Glutamatergic neuron (in vitro differentiated cells): Measurements from ENCODE around the gene STK24. TPM values are rescaled to one million over a fixed set of nuclear protein-coding genes. Genes with fewer than 3 reads are reported as not detected.

ENCODE experiments used
- DNase-seq: peaks from one replicate; pipeline ENCODE4 v3.0.0; 2022
- H3K27ac Mint-ChIP-seq: one replicate; pipeline ENCODE4 v1.8.0; 2020; ENCODE audit warnings: mild to moderate bottlenecking, mixed read lengths, inconsistent platforms; ENCODE audit not compliant: unreplicated experiment
- H3K27me3 Mint-ChIP-seq: one replicate; pipeline ENCODE4 v1.8.0; 2020; ENCODE audit warnings: mild to moderate bottlenecking, moderate library complexity, mixed read lengths, inconsistent platforms; ENCODE audit not compliant: unreplicated experiment
- H3K36me3 Mint-ChIP-seq: one replicate; pipeline ENCODE4 v1.8.0; 2020; ENCODE audit warnings: mild to moderate bottlenecking, mixed read lengths, inconsistent platforms; ENCODE audit not compliant: unreplicated experiment
- H3K4me1 Mint-ChIP-seq: one replicate; pipeline ENCODE4 v1.8.0; 2020; ENCODE audit warnings: mild to moderate bottlenecking, low read depth, mixed read lengths, inconsistent platforms; ENCODE audit not compliant: unreplicated experiment
- H3K4me3 Mint-ChIP-seq: one replicate; pipeline ENCODE4 v1.8.0; 2020; ENCODE audit warnings: mild to moderate bottlenecking, mixed read lengths, inconsistent platforms; ENCODE audit not compliant: unreplicated experiment
- H3K9me3 Mint-ChIP-seq: one replicate; pipeline ENCODE4 v1.8.0; 2020; ENCODE audit warnings: mild to moderate bottlenecking, moderate library complexity, mixed read lengths, inconsistent platforms; ENCODE audit not compliant: unreplicated experiment
- total RNA-seq: library from RNA; stranded (reverse); fragmentation: NEBNext Ultra II Directional; extraction: Animal tissue kit (Norgen Biotek cat#: 25700); gene quantifications from one replicate; pipeline ENCODE4 v1.2.1, GENCODE V29; 2021; ENCODE audit not compliant: unreplicated experiment
- TF ChIP-seq, protein P1 (sequence below): fragments of 200-600 bp; sonication (generic); IDR thresholded peaks from one replicate; pipeline ENCODE4 v1.5.0; 2021; ENCODE audit not compliant: partially characterized antibody, unreplicated experiment

The STK24 gene
- total RNA-seq, 1 donor from 2014 or later, result 188 TPM

DNA sequence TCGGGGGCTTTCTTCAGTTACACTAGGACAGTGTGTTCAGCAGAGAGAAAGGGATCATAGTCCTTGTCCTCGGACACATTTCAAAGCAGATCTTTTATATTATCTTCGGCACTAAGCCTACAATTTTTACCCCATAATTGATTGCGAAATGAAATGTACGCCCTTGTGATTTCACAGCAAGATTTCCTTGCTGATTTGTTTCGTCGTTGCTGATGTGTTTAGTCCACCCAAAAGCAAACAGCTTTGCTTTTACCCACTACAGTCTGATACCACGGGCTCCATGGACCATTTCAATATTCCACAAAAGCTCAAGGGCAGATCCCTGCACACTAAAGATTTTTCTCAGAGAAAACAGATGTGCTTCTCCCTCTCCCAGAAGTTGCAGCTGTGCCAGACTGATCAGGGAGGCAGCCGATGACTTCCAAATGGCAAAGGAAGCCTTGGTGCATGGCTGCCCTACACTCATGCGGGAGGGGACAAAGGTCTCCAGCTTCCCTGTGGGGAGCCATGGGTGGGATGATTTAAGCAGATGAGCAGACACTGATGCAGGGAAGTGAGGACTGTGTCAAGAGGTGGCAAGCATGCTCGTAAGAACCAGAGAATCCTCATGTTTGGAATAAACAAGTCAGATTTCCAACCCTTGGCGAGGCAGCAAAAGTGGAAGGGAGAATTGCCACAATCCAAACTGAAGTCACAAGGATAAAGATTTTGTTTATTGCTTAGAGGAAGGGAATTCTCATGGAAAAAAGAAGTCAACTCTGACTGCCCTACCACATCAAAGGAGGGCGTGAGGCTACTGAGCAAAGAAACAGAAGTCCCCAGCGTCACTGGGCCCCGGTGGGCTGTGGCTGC is 81.1 kb downstream of the STK24 start:
- Mint-ChIP-seq H3K27ac (peak overlapping the region; percentile 72), H3K36me3 (no peaks in the 10 kb centered on the region), H3K4me1 (peaks cover 61% of the 10 kb centered on the region)

DNA sequence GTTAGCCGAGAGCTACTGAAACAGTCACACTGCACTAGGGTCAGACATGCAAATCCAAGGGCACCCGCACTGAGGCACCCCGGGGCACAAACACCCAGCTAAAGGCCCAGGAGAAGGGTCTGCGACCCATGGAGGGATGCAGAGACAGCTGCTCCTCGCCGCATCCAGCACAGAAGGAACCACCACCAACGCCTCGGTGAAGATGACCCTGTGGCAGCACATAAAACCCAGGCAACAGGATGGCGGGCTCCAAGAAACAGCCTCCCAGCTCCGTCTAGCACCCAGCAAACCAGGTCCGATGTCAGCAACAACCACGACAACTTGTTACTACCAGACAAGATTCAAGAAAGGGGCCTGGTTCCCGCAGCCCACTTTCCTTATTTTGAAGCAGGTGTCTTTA is 82.1 kb downstream of the STK24 start:
- H3K4me1 Mint-ChIP-seq, result peaks cover 64% of the 10 kb centered on the region
- H3K9me3 Mint-ChIP-seq, result peaks cover 14% of the 10 kb centered on the region
- H3K27ac Mint-ChIP-seq, result no peak overlapping the region
- no peak for DNase-seq
- peaks cover 11% of the 10 kb centered on the region for H3K27me3 Mint-ChIP-seq
- H3K36me3 Mint-ChIP-seq, result no peaks in the 10 kb centered on the region
- H3K4me3 Mint-ChIP-seq, result no peak overlapping the region
- TF ChIP-seq, protein P1, sequence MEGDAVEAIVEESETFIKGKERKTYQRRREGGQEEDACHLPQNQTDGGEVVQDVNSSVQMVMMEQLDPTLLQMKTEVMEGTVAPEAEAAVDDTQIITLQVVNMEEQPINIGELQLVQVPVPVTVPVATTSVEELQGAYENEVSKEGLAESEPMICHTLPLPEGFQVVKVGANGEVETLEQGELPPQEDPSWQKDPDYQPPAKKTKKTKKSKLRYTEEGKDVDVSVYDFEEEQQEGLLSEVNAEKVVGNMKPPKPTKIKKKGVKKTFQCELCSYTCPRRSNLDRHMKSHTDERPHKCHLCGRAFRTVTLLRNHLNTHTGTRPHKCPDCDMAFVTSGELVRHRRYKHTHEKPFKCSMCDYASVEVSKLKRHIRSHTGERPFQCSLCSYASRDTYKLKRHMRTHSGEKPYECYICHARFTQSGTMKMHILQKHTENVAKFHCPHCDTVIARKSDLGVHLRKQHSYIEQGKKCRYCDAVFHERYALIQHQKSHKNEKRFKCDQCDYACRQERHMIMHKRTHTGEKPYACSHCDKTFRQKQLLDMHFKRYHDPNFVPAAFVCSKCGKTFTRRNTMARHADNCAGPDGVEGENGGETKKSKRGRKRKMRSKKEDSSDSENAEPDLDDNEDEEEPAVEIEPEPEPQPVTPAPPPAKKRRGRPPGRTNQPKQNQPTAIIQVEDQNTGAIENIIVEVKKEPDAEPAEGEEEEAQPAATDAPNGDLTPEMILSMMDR, result no peak

More for the DNA sequence above, 81.1 kb downstream of the STK24 start:
- TF ChIP-seq, protein P1, result no peak
- Mint-ChIP-seq H3K9me3 (peaks cover 9% of the 10 kb centered on the region), H3K27me3 (peaks cover 11% of the 10 kb centered on the region), H3K4me3 (peak overlapping the region; percentile 63)
- no peak for DNase-seq

DNA sequence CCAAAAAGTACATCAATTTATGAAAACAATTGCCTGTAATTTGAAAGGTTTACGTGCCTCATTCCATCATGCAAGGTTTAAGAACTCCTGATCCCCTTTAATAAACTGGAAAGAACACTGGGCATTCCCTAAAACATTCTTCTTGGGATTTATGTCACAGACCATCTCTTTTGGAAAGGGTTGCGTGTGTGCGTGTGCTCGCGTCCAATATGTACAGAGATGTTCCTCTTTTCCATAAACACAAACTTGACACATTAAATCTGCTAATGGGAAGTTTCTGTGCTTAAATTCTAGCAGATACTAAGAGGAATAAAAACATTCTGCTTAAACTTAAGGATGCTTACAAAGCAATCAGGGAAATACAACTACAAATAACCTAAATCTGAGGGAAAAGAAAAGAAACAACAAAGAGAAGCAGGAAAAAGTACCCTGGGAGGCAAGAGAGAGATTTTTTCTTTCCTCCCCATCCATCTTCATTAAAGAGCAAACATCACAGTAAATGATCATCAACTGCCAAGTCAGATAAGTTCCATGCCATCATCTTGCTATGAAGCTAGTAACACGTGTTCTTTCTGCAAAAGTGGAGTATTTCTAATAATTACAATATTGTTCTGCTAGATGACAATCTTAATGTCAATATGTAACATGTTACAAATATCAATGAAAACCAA is 83.7 kb downstream of the STK24 start:
- Mint-ChIP-seq H3K4me3 (no peak overlapping the region), H3K4me1 (peaks cover 75% of the 10 kb centered on the region), H3K27me3 (peaks cover 11% of the 10 kb centered on the region), H3K36me3 (no peaks in the 10 kb centered on the region), H3K27ac (no peak overlapping the region), H3K9me3 (peaks cover 14% of the 10 kb centered on the region)
- no peak for DNase-seq
- TF ChIP-seq, protein P1, result no peak

DNA sequence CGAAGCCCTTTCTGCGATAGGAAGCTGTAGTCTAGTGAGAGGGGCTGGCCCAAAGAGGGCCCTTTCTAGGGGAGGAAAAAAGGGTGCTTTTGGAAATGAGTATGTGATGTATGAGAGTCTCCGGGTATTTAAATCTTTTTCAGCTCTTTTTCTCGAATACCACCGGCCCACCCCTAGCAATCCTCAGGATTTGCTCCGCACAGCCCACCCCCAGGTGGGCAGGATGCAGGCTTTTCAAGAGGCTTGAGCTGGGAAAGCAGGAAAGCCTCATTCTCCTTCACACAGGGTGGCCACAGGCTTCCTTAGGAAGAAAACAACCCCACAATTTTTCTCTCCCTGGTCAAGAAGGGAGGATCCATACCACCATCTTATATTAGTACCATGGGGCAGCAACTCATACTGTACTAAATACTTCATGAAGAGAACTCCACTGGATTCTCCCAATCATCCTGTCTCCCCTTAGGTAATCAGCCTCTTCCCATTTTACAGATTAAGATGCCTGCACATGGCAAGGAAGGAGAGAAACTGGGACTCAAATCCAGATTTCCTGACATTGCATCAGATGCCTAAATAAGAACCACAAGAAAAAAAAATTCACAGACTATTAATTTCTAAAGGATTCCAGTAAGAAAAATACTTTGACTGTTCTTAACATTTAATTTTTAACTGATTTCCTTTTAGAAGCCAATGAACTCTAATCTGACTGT is 84.4 kb downstream of the STK24 start:
- H3K9me3 Mint-ChIP-seq, result peaks cover 18% of the 10 kb centered on the region
- H3K27ac Mint-ChIP-seq, result no peak overlapping the region
- peaks cover 79% of the 10 kb centered on the region for H3K4me1 Mint-ChIP-seq
- peaks cover 11% of the 10 kb centered on the region for H3K27me3 Mint-ChIP-seq
- no peaks in the 10 kb centered on the region for H3K36me3 Mint-ChIP-seq
- TF ChIP-seq, protein P1, result no peak
- no peak overlapping the region for H3K4me3 Mint-ChIP-seq
- DNase-seq, result no peak
